LHCN-M2 (cell line): ENCODE measurements around the gene AP2A1. TPM values are rescaled to one million over a fixed set of nuclear protein-coding genes. Genes with fewer than 3 reads are reported as not detected.
A peak's percentile ranks its signal among the peaks of the same experiment; 100 is the strongest.
"Not testable (repeated sequence)": the region's sequence is repeated elsewhere in the genome, so short reads cannot be mapped to it uniquely, and the experiment has no call there.

Experiments
- DNase-seq: peaks from one replicate; pipeline ENCODE4 v3.0.0-alpha.2; 2012; ENCODE audit warnings: low read depth
- total RNA-seq: library from RNA; depleted of rRNA; stranded (reverse); fragments of >200 nt; gene quantifications from 2 replicates; pipeline ENCODE4 v1.2.3, GENCODE V29; 2014

The AP2A1 gene
- total RNA-seq, 1 experiment from 2014 or later, result 103 TPM

- DNase-seq, result no peak
These were observed 45.7 kb downstream of the AP2A1 start for GRCh38 chr19:49812452-49812996.

- peak; percentile 99 for DNase-seq
These were observed 46.4 kb downstream of the AP2A1 start, which contains the start of gene FUZ for GRCh38 chr19:49812997-49813861. Gene FUZ, minus strand, starts transcription at chr19:49813292. Its CDS starts 186 bp downstream, at chr19:49813106.

- DNase-seq, result no peak
These were observed 47.2 kb downstream of the AP2A1 start for GRCh38 chr19:49814010-49814409.

- DNase-seq, result no peak
These were observed 49.8 kb downstream of the AP2A1 start for GRCh38 chr19:49816590-49816989.

- peak; percentile 80 for DNase-seq
These were observed 51.3 kb downstream of the AP2A1 start, which contains the start of gene MED25 for GRCh38 chr19:49817964-49818648. Gene MED25, plus strand, starts transcription at chr19:49818289. Its CDS starts 53 bp downstream, at chr19:49818342.

- DNase-seq, result no peak
These were observed 52.0 kb downstream of the AP2A1 start for GRCh38 chr19:49818649-49819370.

GRCh38 chr19:49819452-49820115 lies 52.8 kb downstream of the AP2A1 start:
- DNase-seq, result not testable (repeated sequence)

GRCh38 chr19:49820125-49820524 lies 53.3 kb downstream of the AP2A1 start:
- no peak for DNase-seq

GRCh38 chr19:49823472-49823871 lies 56.7 kb downstream of the AP2A1 start:
- DNase-seq, result no peak

- no peak for DNase-seq
These were observed 57.9 kb downstream of the AP2A1 start for GRCh38 chr19:49824662-49825061.

GRCh38 chr19:49827034-49827433 lies 60.2 kb downstream of the AP2A1 start:
- DNase-seq, result no peak

GRCh38 chr19:49829200-49829599 lies 62.4 kb downstream of the AP2A1 start:
- no peak for DNase-seq

- DNase-seq, result no peak
These were observed 62.9 kb downstream of the AP2A1 start for GRCh38 chr19:49829721-49830120.

- DNase-seq, result no peak
These were observed 64.0 kb downstream of the AP2A1 start for GRCh38 chr19:49830766-49831165.

GRCh38 chr19:49831592-49831991 lies 64.8 kb downstream of the AP2A1 start:
- DNase-seq, result no peak

- peak; percentile 47 for DNase-seq
These were observed 65.8 kb downstream of the AP2A1 start for GRCh38 chr19:49832556-49832955.

GRCh38 chr19:49833599-49833998 lies 66.8 kb downstream of the AP2A1 start:
- DNase-seq, result no peak

GRCh38 chr19:49835562-49835961 lies 68.8 kb downstream of the AP2A1 start:
- DNase-seq, result no peak

GRCh38 chr19:49836176-49837008 lies 69.6 kb downstream of the AP2A1 start:
- DNase-seq, result no peak

GRCh38 chr19:49837009-49837310 lies 70.2 kb downstream of the AP2A1 start:
- no peak for DNase-seq
